GM12865 (cell line): Measurements from ENCODE around the gene EVI5.

Experiments used
- DNase-seq: peaks from one replicate; pipeline ENCODE4 v3.0.0; 2010; ENCODE audit warnings: low read depth
- H3K4me3 ChIP-seq: 2 replicates; pipeline ENCODE4 v1.5.1; 2011; ENCODE audit warnings: mild to moderate bottlenecking, low read depth, low read length, control low read depth
- TF ChIP-seq, protein P1 (sequence below): IDR thresholded peaks from 2 replicates; pipeline ENCODE4 v1.5.1; 2011; ENCODE audit warnings: low read length, control low read depth, low read depth, inconsistent platforms; ENCODE audit not compliant: insufficient read depth; ENCODE audit errors: missing control alignments

The EVI5 gene

GRCh38 chr1:92516574-92516973, 268.3 kb downstream of the EVI5 start:
- TF ChIP-seq, protein P1, sequence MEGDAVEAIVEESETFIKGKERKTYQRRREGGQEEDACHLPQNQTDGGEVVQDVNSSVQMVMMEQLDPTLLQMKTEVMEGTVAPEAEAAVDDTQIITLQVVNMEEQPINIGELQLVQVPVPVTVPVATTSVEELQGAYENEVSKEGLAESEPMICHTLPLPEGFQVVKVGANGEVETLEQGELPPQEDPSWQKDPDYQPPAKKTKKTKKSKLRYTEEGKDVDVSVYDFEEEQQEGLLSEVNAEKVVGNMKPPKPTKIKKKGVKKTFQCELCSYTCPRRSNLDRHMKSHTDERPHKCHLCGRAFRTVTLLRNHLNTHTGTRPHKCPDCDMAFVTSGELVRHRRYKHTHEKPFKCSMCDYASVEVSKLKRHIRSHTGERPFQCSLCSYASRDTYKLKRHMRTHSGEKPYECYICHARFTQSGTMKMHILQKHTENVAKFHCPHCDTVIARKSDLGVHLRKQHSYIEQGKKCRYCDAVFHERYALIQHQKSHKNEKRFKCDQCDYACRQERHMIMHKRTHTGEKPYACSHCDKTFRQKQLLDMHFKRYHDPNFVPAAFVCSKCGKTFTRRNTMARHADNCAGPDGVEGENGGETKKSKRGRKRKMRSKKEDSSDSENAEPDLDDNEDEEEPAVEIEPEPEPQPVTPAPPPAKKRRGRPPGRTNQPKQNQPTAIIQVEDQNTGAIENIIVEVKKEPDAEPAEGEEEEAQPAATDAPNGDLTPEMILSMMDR, result no peak
- no peak for DNase-seq
- H3K4me3 ChIP-seq, result no peak overlapping the region

DNA sequence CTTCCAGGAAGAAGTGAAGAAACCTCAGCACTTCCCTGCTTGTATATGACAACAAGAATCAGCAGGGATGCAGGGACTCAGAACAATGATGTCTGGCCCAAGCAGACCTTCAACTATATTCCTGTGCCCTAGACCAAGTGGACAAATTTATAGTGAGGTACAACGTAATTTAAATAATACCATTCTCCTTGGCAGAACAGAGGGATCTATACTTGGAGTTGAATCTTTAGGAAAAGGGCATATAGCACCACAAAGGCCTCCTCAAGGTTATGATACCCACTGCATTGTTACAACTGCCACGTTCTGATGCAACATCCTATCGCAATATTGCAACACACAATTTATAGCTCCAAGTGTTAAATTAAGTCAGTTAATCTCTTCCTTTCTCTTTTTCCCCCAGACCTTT, 269.1 kb downstream of the EVI5 start:
- DNase-seq, result no peak
- TF ChIP-seq, protein P1, result no peak
- no peak overlapping the region for H3K4me3 ChIP-seq

DNA sequence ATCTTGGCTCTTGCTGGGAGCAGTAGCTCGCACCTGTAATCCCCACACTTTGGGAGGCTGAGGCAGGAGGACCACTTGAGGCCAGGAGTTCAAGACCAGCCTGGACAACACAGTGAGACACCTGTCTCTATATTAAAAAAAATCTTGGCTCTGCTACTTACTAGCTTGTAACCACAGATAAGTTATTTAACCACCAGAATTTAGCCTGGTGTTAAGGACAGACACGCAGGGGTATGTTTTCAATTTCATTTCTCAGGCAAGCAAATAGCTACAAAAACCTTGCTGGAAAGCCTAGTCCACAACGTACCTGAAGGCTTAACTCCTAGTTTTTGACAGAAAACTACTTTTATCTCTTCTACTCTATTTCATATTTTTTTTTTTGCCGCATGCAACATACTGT, 273.4 kb downstream of the EVI5 start:
- no peak overlapping the region for H3K4me3 ChIP-seq
- TF ChIP-seq, protein P1, result no peak
- peak; percentile 52 for DNase-seq

- TF ChIP-seq, protein P1, result no peak
- H3K4me3 ChIP-seq, result no peak overlapping the region
- peak; percentile 29 for DNase-seq
These were observed 275.3 kb downstream of the EVI5 start for GRCh38 chr1:92509619-92510018.

GRCh38 chr1:92505015-92505692, 279.8 kb downstream of the EVI5 start:
- DNase-seq, result no peak
- H3K4me3 ChIP-seq, result no peak overlapping the region
- TF ChIP-seq, protein P1, result no peak

GRCh38 chr1:92504291-92505014, 280.5 kb downstream of the EVI5 start:
- TF ChIP-seq, protein P1, result no peak
- no peak for DNase-seq
- no peak overlapping the region for H3K4me3 ChIP-seq
